Bronchial epithelial cell (primary cell): ENCODE data around the gene NKAIN2. TPM values are rescaled to one million over a fixed set of nuclear protein-coding genes. Genes with fewer than 3 reads are reported as not detected.

Experiments used
- DNase-seq: peaks from one replicate; pipeline ENCODE4 v3.0.0-alpha.2; 2010; ENCODE audit warnings: low read depth
- FAIRE-seq: peaks from 2 replicates; lab custom pipeline; 2011; peaks lifted over from hg19 to GRCh38; lab: Jason Lieb, UNC
- H3K27me3 ChIP-seq: 2 replicates; pipeline ENCODE4 v1.5.1; 2011; ENCODE audit warnings: low read length; ENCODE audit not compliant: control insufficient read depth, insufficient read depth
- H3K36me3 ChIP-seq: 2 replicates; pipeline ENCODE4 v1.5.1; 2011; ENCODE audit warnings: low read length; ENCODE audit not compliant: control insufficient read depth, insufficient read depth
- H3K4me3 ChIP-seq: 2 replicates; pipeline ENCODE4 v1.5.1; 2011; ENCODE audit warnings: mild to moderate bottlenecking, low read depth, low read length, control low read depth
- total RNA-seq: library from RNA; depleted of rRNA; stranded (reverse); fragments of >200 nt; gene quantifications from 2 replicates; pipeline ENCODE4 v1.2.1, GENCODE V29; 2014
- TF ChIP-seq, protein P1 (sequence below): IDR thresholded peaks from 2 replicates; pipeline ENCODE4 v1.5.1; 2011; ENCODE audit warnings: mild to moderate bottlenecking, moderate library complexity, low read length, control low read depth, inconsistent platforms; ENCODE audit not compliant: insufficient read depth, severe bottlenecking

Gene NKAIN2
- total RNA-seq, 1 donor from 2014 or later = under 0.01 TPM

GRCh38 chr6:123953920-123954319 is 150.3 kb downstream of the NKAIN2 start:
- TF ChIP-seq, protein P1, sequence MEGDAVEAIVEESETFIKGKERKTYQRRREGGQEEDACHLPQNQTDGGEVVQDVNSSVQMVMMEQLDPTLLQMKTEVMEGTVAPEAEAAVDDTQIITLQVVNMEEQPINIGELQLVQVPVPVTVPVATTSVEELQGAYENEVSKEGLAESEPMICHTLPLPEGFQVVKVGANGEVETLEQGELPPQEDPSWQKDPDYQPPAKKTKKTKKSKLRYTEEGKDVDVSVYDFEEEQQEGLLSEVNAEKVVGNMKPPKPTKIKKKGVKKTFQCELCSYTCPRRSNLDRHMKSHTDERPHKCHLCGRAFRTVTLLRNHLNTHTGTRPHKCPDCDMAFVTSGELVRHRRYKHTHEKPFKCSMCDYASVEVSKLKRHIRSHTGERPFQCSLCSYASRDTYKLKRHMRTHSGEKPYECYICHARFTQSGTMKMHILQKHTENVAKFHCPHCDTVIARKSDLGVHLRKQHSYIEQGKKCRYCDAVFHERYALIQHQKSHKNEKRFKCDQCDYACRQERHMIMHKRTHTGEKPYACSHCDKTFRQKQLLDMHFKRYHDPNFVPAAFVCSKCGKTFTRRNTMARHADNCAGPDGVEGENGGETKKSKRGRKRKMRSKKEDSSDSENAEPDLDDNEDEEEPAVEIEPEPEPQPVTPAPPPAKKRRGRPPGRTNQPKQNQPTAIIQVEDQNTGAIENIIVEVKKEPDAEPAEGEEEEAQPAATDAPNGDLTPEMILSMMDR = no peak
- H3K27me3 ChIP-seq = no peaks in the 10 kb centered on the region
- FAIRE-seq (peak; percentile 62), DNase-seq (peak; percentile 16)
- H3K4me3 ChIP-seq = no peak overlapping the region
- H3K36me3 ChIP-seq = no peaks in the 10 kb centered on the region

DNA sequence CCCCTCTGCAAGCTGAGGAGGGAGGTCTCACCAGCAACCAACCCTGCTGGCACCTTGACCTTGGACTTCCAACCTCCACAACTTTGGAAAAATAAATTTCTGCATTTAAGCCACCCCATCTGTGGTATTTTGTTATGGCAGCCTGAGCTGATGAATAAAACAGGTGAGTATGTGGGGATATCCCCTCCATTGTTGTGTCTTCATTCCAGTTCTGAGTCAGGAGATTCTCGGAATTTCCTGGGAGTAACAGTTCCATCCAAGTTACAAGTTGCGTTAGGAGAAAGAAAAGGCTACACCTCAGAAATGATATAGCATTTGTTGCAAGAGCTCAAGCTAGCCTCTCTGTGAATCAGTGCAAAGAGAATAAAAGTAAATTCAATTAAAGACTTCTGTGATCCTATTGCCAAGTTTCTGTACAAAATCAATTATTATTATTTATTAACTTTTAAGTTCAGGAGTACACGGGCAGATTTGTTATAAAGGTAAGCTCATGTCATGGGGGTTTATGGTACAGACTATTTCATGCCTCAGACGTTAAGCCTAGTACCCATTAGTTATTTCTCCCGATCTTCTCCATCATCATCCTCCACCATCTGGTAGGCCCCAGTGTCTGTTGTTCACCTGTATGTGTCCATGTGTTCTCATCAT is 153.0 kb downstream of the NKAIN2 start:
- no peaks in the 10 kb centered on the region for H3K27me3 ChIP-seq
- TF ChIP-seq, protein P1 = no peak
- FAIRE-seq (no peak), DNase-seq (peak; percentile 20)
- no peaks in the 10 kb centered on the region for H3K36me3 ChIP-seq
- H3K4me3 ChIP-seq = no peak overlapping the region

GRCh38 chr6:123962508-123962907 is 158.8 kb downstream of the NKAIN2 start:
- peak; percentile 74 for DNase-seq
- TF ChIP-seq, protein P1 = no peak
- FAIRE-seq = peak; percentile 83
- H3K36me3 ChIP-seq = no peaks in the 10 kb centered on the region
- no peaks in the 10 kb centered on the region for H3K27me3 ChIP-seq
- H3K4me3 ChIP-seq = no peak overlapping the region

- peaks cover 3% of the 10 kb centered on the region for H3K27me3 ChIP-seq
- no peak overlapping the region for H3K4me3 ChIP-seq
- peak; percentile 42 for DNase-seq
- no peak for FAIRE-seq
- no peaks in the 10 kb centered on the region for H3K36me3 ChIP-seq
- TF ChIP-seq, protein P1 = peak; percentile 34
Observed at GRCh38 chr6:123965894-123966293, 162.2 kb downstream of the NKAIN2 start.

GRCh38 chr6:123966618-123967017 is 163.0 kb downstream of the NKAIN2 start:
- H3K4me3 ChIP-seq = no peak overlapping the region

More at GRCh38 chr6:123966618-123967017, 163.0 kb downstream of the NKAIN2 start:
- FAIRE-seq = no peak
- no peak for DNase-seq
- H3K27me3 ChIP-seq = peaks cover 3% of the 10 kb centered on the region
- TF ChIP-seq, protein P1 = no peak
- H3K36me3 ChIP-seq = no peaks in the 10 kb centered on the region
